ENCODE data around the gene OPCML. TPM values are rescaled to one million over a fixed set of nuclear protein-coding genes. Genes with fewer than 3 reads are reported as not detected.

The OPCML gene
- total RNA-seq, 3 donors from 2014 or later (not counting 1 experiment from before 2014, with no cell fraction given): not detected

DNA sequence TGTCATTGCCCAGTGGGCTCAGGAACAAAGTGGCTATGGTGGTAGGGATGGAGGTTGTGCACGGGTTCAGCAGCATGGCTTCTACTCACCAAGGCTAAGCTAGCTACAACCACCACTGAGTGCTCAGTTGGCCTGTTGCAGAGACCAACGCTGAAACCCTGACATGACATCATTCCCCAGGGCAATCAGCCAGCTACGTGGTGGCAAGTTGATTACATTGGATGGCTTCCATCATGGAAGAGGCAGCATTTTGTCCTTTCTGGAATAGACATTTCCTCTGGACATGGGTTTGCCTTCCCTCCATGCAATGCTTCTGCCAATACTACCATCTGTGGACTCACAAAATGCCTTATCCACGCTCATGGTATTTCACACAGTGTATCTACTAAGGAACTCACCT lies 634.3 kb downstream of the OPCML start:
- ATAC-seq (no peak), DNase-seq (no peak)
- H3K9me3 ChIP-seq (ENCODE audit: control insufficient read depth, insufficient read depth, low read length): peaks cover 4% of the 10 kb centered on the region
- H3K9me3 Mint-ChIP-seq: peaks cover 4 to 9% of the 10 kb centered on the region in 2 donors
- no peaks in the 10 kb centered on the region for H3K4me1 ChIP-seq (ENCODE audit: control insufficient read depth, insufficient read depth, low read length)
- H3K27ac Mint-ChIP-seq: no peak overlapping the region
- no peaks in the 10 kb centered on the region for H3K4me1 Mint-ChIP-seq
- no peak overlapping the region for H3K4me3 ChIP-seq (ENCODE audit: low read length)
- no peaks in the 10 kb centered on the region for H3K36me3 Mint-ChIP-seq
- H3K4me3 Mint-ChIP-seq: no peak overlapping the region
- no peaks in the 10 kb centered on the region for H3K36me3 ChIP-seq (ENCODE audit: control insufficient read depth, insufficient read depth, low read length)
- no peak for TF ChIP-seq CTCF (IDR thresholded peaks at IDR 0.05)
- no peaks in the 10 kb centered on the region for H3K27me3 ChIP-seq (ENCODE audit: control insufficient read depth, insufficient read depth, low read length)
- WGBS (ENCODE audit: insufficient coverage): 78% methylated on average over 4 of the region's 4 CpGs
- H3K27me3 Mint-ChIP-seq (ENCODE audit: low read depth in 2 of 2): no peaks in the 10 kb centered on the region
- intact Hi-C loops (cut with micrococcal nuclease): no loop called here
- H3K27ac ChIP-seq (ENCODE audit: low read length): no peak overlapping the region

DNA sequence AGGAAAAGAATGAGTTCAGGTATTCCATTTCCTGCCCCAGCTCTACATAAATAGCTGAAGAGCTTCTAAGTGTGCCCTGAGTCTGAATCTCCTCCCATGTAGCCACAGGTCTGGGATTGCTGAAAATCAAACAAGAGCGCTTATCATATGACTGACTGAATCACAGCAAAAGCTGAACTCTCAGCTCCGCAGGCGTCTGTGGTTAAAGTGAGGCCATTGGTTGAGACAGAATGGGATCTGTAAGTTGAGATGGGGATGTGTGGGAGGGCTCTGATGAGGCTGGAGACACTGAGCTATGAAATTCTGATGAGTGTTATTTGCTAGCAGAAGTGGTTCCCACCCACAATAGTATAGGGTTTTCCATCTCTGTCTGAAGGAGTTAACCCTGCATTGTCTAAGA lies 637.0 kb downstream of the OPCML start:
- Mint-ChIP-seq H3K27me3 (ENCODE audit: low read depth in 2 of 2) (no peaks in the 10 kb centered on the region), H3K4me3 (no peak overlapping the region), H3K4me1 (no peaks in the 10 kb centered on the region), H3K27ac (no peak overlapping the region), H3K9me3 (peaks cover 6 to 9% of the 10 kb centered on the region in 2 donors), H3K36me3 (no peaks in the 10 kb centered on the region)
- no peaks in the 10 kb centered on the region for H3K4me1 ChIP-seq (ENCODE audit: control insufficient read depth, insufficient read depth, low read length)
- no peak for DNase-seq
- intact Hi-C loops (cut with micrococcal nuclease): no loop called here
- no peak for ATAC-seq
- no peak for TF ChIP-seq CTCF (IDR thresholded peaks at IDR 0.05)
- WGBS (ENCODE audit: insufficient coverage): 90% methylated on average over 3 of the region's 3 CpGs
- no peaks in the 10 kb centered on the region for H3K36me3 ChIP-seq (ENCODE audit: control insufficient read depth, insufficient read depth, low read length)
- no peak overlapping the region for H3K27ac ChIP-seq (ENCODE audit: low read length)
- H3K4me3 ChIP-seq (ENCODE audit: low read length): no peak overlapping the region
- peaks cover 4% of the 10 kb centered on the region for H3K9me3 ChIP-seq (ENCODE audit: control insufficient read depth, insufficient read depth, low read length)
- no peaks in the 10 kb centered on the region for H3K27me3 ChIP-seq (ENCODE audit: control insufficient read depth, insufficient read depth, low read length)

GRCh38 chr11:132894606-132895005 lies 637.7 kb downstream of the OPCML start:
- peaks cover 5 to 7% of the 10 kb centered on the region in 2 donors for H3K9me3 Mint-ChIP-seq
- DNase-seq (no peak), ATAC-seq (no peak)
- no peaks in the 10 kb centered on the region for H3K36me3 Mint-ChIP-seq
- no peaks in the 10 kb centered on the region for H3K4me1 Mint-ChIP-seq
- TF ChIP-seq CTCF (IDR thresholded peaks at IDR 0.05): no peak
- WGBS (ENCODE audit: insufficient coverage): 79% methylated on average over 1 of the region's 1 CpG
- Histone ChIP-seq H3K4me1 (ENCODE audit: control insufficient read depth, insufficient read depth, low read length) (no peaks in the 10 kb centered on the region), H3K9me3 (ENCODE audit: control insufficient read depth, insufficient read depth, low read length) (peaks cover 4% of the 10 kb centered on the region), H3K4me3 (ENCODE audit: low read length) (no peak overlapping the region), H3K27ac (ENCODE audit: low read length) (no peak overlapping the region), H3K27me3 (ENCODE audit: control insufficient read depth, insufficient read depth, low read length) (no peaks in the 10 kb centered on the region), H3K36me3 (ENCODE audit: control insufficient read depth, insufficient read depth, low read length) (no peaks in the 10 kb centered on the region)
- H3K4me3 Mint-ChIP-seq: no peak overlapping the region
- no peaks in the 10 kb centered on the region for H3K27me3 Mint-ChIP-seq (ENCODE audit: low read depth in 2 of 2)
- intact Hi-C loops (cut with micrococcal nuclease): no loop called here
- H3K27ac Mint-ChIP-seq: no peak overlapping the region

- Histone ChIP-seq H3K36me3 (ENCODE audit: control insufficient read depth, insufficient read depth, low read length) (no peaks in the 10 kb centered on the region), H3K27me3 (ENCODE audit: control insufficient read depth, insufficient read depth, low read length) (no peaks in the 10 kb centered on the region), H3K27ac (ENCODE audit: low read length) (no peak overlapping the region), H3K4me3 (ENCODE audit: low read length) (no peak overlapping the region), H3K9me3 (ENCODE audit: control insufficient read depth, insufficient read depth, low read length) (peaks cover 4% of the 10 kb centered on the region), H3K4me1 (ENCODE audit: control insufficient read depth, insufficient read depth, low read length) (no peaks in the 10 kb centered on the region)
- Mint-ChIP-seq H3K27ac (no peak overlapping the region), H3K27me3 (ENCODE audit: low read depth in 2 of 2) (no peaks in the 10 kb centered on the region), H3K4me1 (no peaks in the 10 kb centered on the region), H3K4me3 (no peak overlapping the region), H3K36me3 (no peaks in the 10 kb centered on the region), H3K9me3 (peaks cover 5 to 7% of the 10 kb centered on the region in 2 donors)
- no peak for TF ChIP-seq CTCF (IDR thresholded peaks at IDR 0.05)
- DNase-seq: no peak
- no peak for ATAC-seq
- WGBS (ENCODE audit: insufficient coverage): 86% methylated on average over 5 of the region's 5 CpGs
- intact Hi-C loops (cut with micrococcal nuclease): no loop called here
Observed at GRCh38 chr11:132892876-132893275, 639.4 kb downstream of the OPCML start.

Measured in natural killer cell (primary cell).